SU-DHL-6 (cell line): ENCODE results near the gene GPR107.

Experiments used
- H2AFZ ChIP-seq: fragments of 200-600 bp; sonication (generic); 2 replicates; pipeline ENCODE4 v1.6.1; 2014; ENCODE audit warnings: low read depth, mild to moderate bottlenecking, moderate library complexity, mixed read lengths, antibody characterized with exemption, low read length; ENCODE audit not compliant: severe bottlenecking
- H3F3A ChIP-seq: fragments of 200-600 bp; shearing (Covaris generic); 2 replicates; pipeline ENCODE4 v1.6.0; 2016; ENCODE audit warnings: antibody characterized with exemption, mild to moderate bottlenecking; ENCODE audit not compliant: insufficient read depth
- H3K27ac ChIP-seq: fragments of 200-600 bp; sonication (generic); 2 replicates; pipeline ENCODE4 v1.5.1; 2016; ENCODE audit warnings: low read depth, mild to moderate bottlenecking, low read length, moderate library complexity, mixed read lengths
- H3K27me3 ChIP-seq: fragments of 200-600 bp; sonication (generic), shearing (Covaris generic); 2 replicates; pipeline ENCODE4 v1.6.0; 2014; ENCODE audit warnings: mild to moderate bottlenecking, low read length
- H3K36me3 ChIP-seq: fragments of 200-600 bp; sonication (generic); 2 replicates; pipeline ENCODE4 v1.6.1; 2014; ENCODE audit warnings: mild to moderate bottlenecking, low read length, mixed read lengths
- H3K4me2 ChIP-seq: fragments of 300-600, 200-600 bp; shearing (Covaris generic), sonication (generic); 2 replicates; pipeline ENCODE4 v1.6.0; 2014; ENCODE audit warnings: low read length, low read depth, mild to moderate bottlenecking; ENCODE audit not compliant: poor library complexity, severe bottlenecking
- H3K4me3 ChIP-seq: fragments of 200-600 bp; sonication (generic); 2 replicates; pipeline ENCODE4 v1.5.1; 2014; ENCODE audit warnings: antibody characterized with exemption, low read length, mild to moderate bottlenecking, mixed read lengths; ENCODE audit not compliant: insufficient read depth, poor library complexity, severe bottlenecking
- H3K79me2 ChIP-seq: fragments of 200-600 bp; sonication (generic); 2 replicates; pipeline ENCODE4 v1.6.1; 2014; ENCODE audit warnings: mild to moderate bottlenecking, low read length, moderate library complexity; ENCODE audit not compliant: insufficient read depth
- H3K9ac ChIP-seq: fragments of 200-600 bp; sonication (generic); 2 replicates; pipeline ENCODE4 v1.7.0; 2014; ENCODE audit warnings: mild to moderate bottlenecking, low read length
- H3K9me2 ChIP-seq: fragments of 200-600 bp; sonication (generic); replicated peaks from 2 replicates; pipeline ENCODE4 v1.6.1; 2014; ENCODE audit warnings: low read length; ENCODE audit not compliant: insufficient read depth
- H3K9me3 ChIP-seq: fragments of 200-600 bp; sonication (generic); 2 replicates; pipeline ENCODE4 v1.6.1; 2014; ENCODE audit warnings: low read length, mixed read lengths; ENCODE audit not compliant: insufficient read depth
- H4K20me1 ChIP-seq: fragments of 200-600 bp; sonication (generic); 2 replicates; pipeline ENCODE4 v1.6.1; 2014; ENCODE audit warnings: low read depth, mild to moderate bottlenecking, antibody characterized with exemption, low read length, moderate library complexity, mixed read lengths
- CTCF ChIP-seq: fragments of 200-600 bp; sonication (generic); IDR thresholded peaks from one replicate; pipeline ENCODE4 v1.5.1; 2017; ENCODE audit warnings: antibody characterized with exemption, mild to moderate bottlenecking, low read length, moderate library complexity; ENCODE audit not compliant: insufficient read depth, poor library complexity, severe bottlenecking
- EZH2phosphoT487 ChIP-seq: fragments of 200-600 bp; sonication (generic), shearing (Covaris generic); conservative IDR thresholded peaks from 2 replicates; pipeline ENCODE4 v1.6.1; 2018; ENCODE audit warnings: mild to moderate bottlenecking, antibody characterized with exemption, low read length, moderate library complexity, mixed read lengths

Gene GPR107

GRCh38 chr9:130084337-130084736, 30.6 kb downstream of the GPR107 start:
- Histone ChIP-seq H3K4me3 (no peak overlapping the region), H2AFZ (no peak overlapping the region), H3K27ac (no peak overlapping the region), H3K4me2 (no peak overlapping the region), H4K20me1 (no peaks in the 10 kb centered on the region), H3F3A (no peaks in the 10 kb centered on the region), H3K79me2 (no peaks in the 10 kb centered on the region), H3K9ac (no peak overlapping the region), H3K9me3 (no peaks in the 10 kb centered on the region), H3K27me3 (no peaks in the 10 kb centered on the region), H3K9me2 (no peaks in the 10 kb centered on the region), H3K36me3 (peaks cover 5% of the 10 kb centered on the region; the same call in 1 of the 2 replicates)
- no peak for TF ChIP-seq CTCF
- no peak for TF ChIP-seq EZH2phosphoT487

GRCh38 chr9:130088051-130088450, 34.3 kb downstream of the GPR107 start:
- H3K27me3 ChIP-seq, result no peaks in the 10 kb centered on the region
- TF ChIP-seq EZH2phosphoT487, result no peak
- TF ChIP-seq CTCF, result no peak
- no peaks in the 10 kb centered on the region for H3K9me3 ChIP-seq
- no peak overlapping the region for H2AFZ ChIP-seq
- H3K36me3 ChIP-seq, result peaks cover 5% of the 10 kb centered on the region; the same call in 1 of the 2 replicates
- no peaks in the 10 kb centered on the region for H3K79me2 ChIP-seq
- H4K20me1 ChIP-seq, result no peaks in the 10 kb centered on the region
- H3K9me2 ChIP-seq, result no peaks in the 10 kb centered on the region
- no peak overlapping the region for H3K27ac ChIP-seq
- H3K4me2 ChIP-seq, result no peak overlapping the region
- H3F3A ChIP-seq, result peaks cover 3% of the 10 kb centered on the region; the same call in 1 of the 2 replicates
- H3K9ac ChIP-seq, result no peak overlapping the region
- no peak overlapping the region for H3K4me3 ChIP-seq

GRCh38 chr9:130089141-130089540, 35.4 kb downstream of the GPR107 start:
- Histone ChIP-seq H3K9ac (no peak overlapping the region), H3K27me3 (no peaks in the 10 kb centered on the region), H3K79me2 (no peaks in the 10 kb centered on the region), H2AFZ (no peak overlapping the region), H3K4me2 (no peak overlapping the region), H3K9me2 (no peaks in the 10 kb centered on the region), H3K9me3 (no peaks in the 10 kb centered on the region), H3K4me3 (no peak overlapping the region), H3F3A (peaks cover 3% of the 10 kb centered on the region; the same call in 1 of the 2 replicates), H3K27ac (no peak overlapping the region), H3K36me3 (peaks cover 5% of the 10 kb centered on the region; the same call in 1 of the 2 replicates), H4K20me1 (no peaks in the 10 kb centered on the region)
- no peak for TF ChIP-seq CTCF
- no peak for TF ChIP-seq EZH2phosphoT487
